Subcutaneous adipose tissue (tissue), 4 donors: Measurements from ENCODE around the gene CAST. TPM values are rescaled to one million over a fixed set of nuclear protein-coding genes. Genes with fewer than 3 reads are reported as not detected.

Experiments
- CTCF ChIP-seq: fragments of 450-650 bp; IDR thresholded peaks from one replicate; pipeline ENCODE4 v1.5.1; 2016; ENCODE audit warnings: low read depth, mild to moderate bottlenecking, control low read depth, antibody characterized with exemption, moderate library complexity
- total RNA-seq, 4 donors: library from RNA; depleted of rRNA; stranded (reverse); fragments of >200 nt; gene quantifications; one replicate each; pipeline ENCODE4 v1.1.0, GENCODE V29; 2016

The CAST gene
- total RNA-seq, 4 donors from 2014 or later, result 296 to 432 (median 373) TPM

- no peak for TF ChIP-seq CTCF
Observed at GRCh38 chr5:96720408-96720807, 58.2 kb downstream of the CAST start.

- no peak for TF ChIP-seq CTCF
Observed at GRCh38 chr5:96721351-96721977, 59.3 kb downstream of the CAST start.

GRCh38 chr5:96725257-96725656, 63.1 kb downstream of the CAST start:
- no peak for TF ChIP-seq CTCF

- TF ChIP-seq CTCF, result no peak
Observed at GRCh38 chr5:96726802-96727201, 64.6 kb downstream of the CAST start.

GRCh38 chr5:96729156-96729555, 67.0 kb downstream of the CAST start:
- no peak for TF ChIP-seq CTCF

GRCh38 chr5:96730586-96730985, 68.4 kb downstream of the CAST start:
- no peak for TF ChIP-seq CTCF

GRCh38 chr5:96733771-96734500, 71.8 kb downstream of the CAST start:
- TF ChIP-seq CTCF, result no peak
